Amniotic epithelial cell (primary cell): ENCODE data around the gene BFAR.
"Not testable (repeated sequence)": the region's sequence is repeated elsewhere in the genome, so short reads cannot be mapped to it uniquely, and the experiment has no call there.

Experiments used
- DNase-seq: peaks from one replicate; pipeline ENCODE4 v3.0.0-alpha.2; 2010; ENCODE audit warnings: low read depth

Gene BFAR

GRCh38 chr16:14636179-14636950 is 3.6 kb downstream of the BFAR start:
- peak; percentile 55 for DNase-seq

- DNase-seq: not testable (repeated sequence)
Measured at GRCh38 chr16:14636951-14637240, 4.1 kb downstream of the BFAR start.

- DNase-seq: no peak
Measured at GRCh38 chr16:14640538-14640937, 7.8 kb downstream of the BFAR start.

GRCh38 chr16:14641206-14641605 is 8.5 kb downstream of the BFAR start:
- DNase-seq: no peak

GRCh38 chr16:14641926-14642325 is 9.2 kb downstream of the BFAR start:
- DNase-seq: peak; percentile 14

GRCh38 chr16:14649816-14650215 is 17.1 kb downstream of the BFAR start:
- no peak for DNase-seq

GRCh38 chr16:14650629-14651028 is 17.9 kb downstream of the BFAR start:
- DNase-seq: no peak

- DNase-seq: no peak
Measured at GRCh38 chr16:14652726-14653125, 20.0 kb downstream of the BFAR start.

- no peak for DNase-seq
Measured at GRCh38 chr16:14658063-14658462, 25.3 kb downstream of the BFAR start.

GRCh38 chr16:14667347-14668266 is 34.9 kb downstream of the BFAR start:
- no peak for DNase-seq

GRCh38 chr16:14668556-14669223 is 35.9 kb downstream of the BFAR start:
- DNase-seq: no peak

- no peak for DNase-seq
Measured at GRCh38 chr16:14669776-14670175, 37.0 kb downstream of the BFAR start.

GRCh38 chr16:14672403-14672971 is 39.7 kb downstream of the BFAR start:
- DNase-seq: peak; percentile 22

- no peak for DNase-seq
Measured at GRCh38 chr16:14676633-14677032, 43.9 kb downstream of the BFAR start.

GRCh38 chr16:14677627-14678026 is 44.9 kb downstream of the BFAR start:
- no peak for DNase-seq

GRCh38 chr16:14678748-14679497 is 46.2 kb downstream of the BFAR start:
- DNase-seq: no peak

GRCh38 chr16:14680396-14680795 is 47.6 kb downstream of the BFAR start:
- DNase-seq: not testable (repeated sequence)

- DNase-seq: no peak
Measured at GRCh38 chr16:14681115-14681514, 48.4 kb downstream of the BFAR start.

GRCh38 chr16:14682121-14682520 is 49.4 kb downstream of the BFAR start:
- no peak for DNase-seq

GRCh38 chr16:14685870-14686793 is 53.4 kb downstream of the BFAR start:
- DNase-seq: peak; percentile 60

- not testable (repeated sequence) for DNase-seq
Measured at GRCh38 chr16:14694129-14694528, 61.4 kb downstream of the BFAR start, which contains the start of gene PLA2G10. Gene PLA2G10 (minus strand): TSS chr16:14694308. CDS start chr16:14694229, 79 bp downstream.
